GM23248 (cell line): ENCODE data around the gene INPP5A.

ENCODE experiments used
- EZH2 ChIP-seq: fragments of 200-600 bp; sonication (generic); IDR thresholded peaks from 2 replicates; pipeline ENCODE4 v1.6.1; 2018; ENCODE audit warnings: antibody characterized with exemption, mild to moderate bottlenecking; ENCODE audit not compliant: insufficient read depth, poor library complexity, severe bottlenecking
- EZH2phosphoT487 ChIP-seq: fragments of 200-600 bp; sonication (generic); IDR thresholded peaks from 2 replicates; pipeline ENCODE4 v1.6.1; 2018; ENCODE audit warnings: antibody characterized with exemption, moderate library complexity, mild to moderate bottlenecking, low read depth; ENCODE audit not compliant: insufficient read depth

DNA sequence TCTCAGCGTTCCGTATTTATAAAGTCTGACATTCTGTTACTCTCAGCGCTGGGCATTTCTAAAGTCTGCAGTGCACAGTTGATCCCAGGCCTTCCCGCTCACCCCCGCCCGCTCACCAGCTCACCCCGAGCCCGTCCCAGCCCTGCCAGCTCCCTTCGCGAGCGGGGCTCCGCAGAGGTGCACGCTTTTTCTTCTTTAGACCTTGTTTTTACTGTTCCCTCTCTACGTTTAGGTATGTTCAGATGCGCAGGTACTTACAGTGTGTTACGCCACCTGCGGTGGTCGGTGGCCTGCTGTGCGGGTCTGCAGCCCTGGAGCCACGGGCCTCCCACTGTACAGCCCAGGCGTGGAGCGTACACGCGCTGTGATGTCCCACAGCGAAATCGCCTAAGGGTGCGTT lies 219.6 kb downstream of the INPP5A start:
- TF ChIP-seq EZH2phosphoT487, result no peak
- TF ChIP-seq EZH2, result no peak
